H9 (cell line): ENCODE measurements around the gene UBE2Q1. TPM values are rescaled to one million over a fixed set of nuclear protein-coding genes. Genes with fewer than 3 reads are reported as not detected.

Experiments used
- DNase-seq: peaks from one replicate; pipeline ENCODE4 v3.0.0-alpha.2; 2017
- H2AFZ ChIP-seq: one replicate; pipeline ENCODE4 v1.6.1; 2013; ENCODE audit warnings: mild to moderate bottlenecking, low read length, control low read depth, moderate library complexity
- H2AK5ac ChIP-seq: 2 replicates; pipeline ENCODE4 v1.6.1; 2013; ENCODE audit warnings: low read length, control low read depth, mixed read lengths; ENCODE audit not compliant: insufficient read length
- H2BK120ac ChIP-seq: one replicate; pipeline ENCODE4 v1.6.1; 2013; ENCODE audit warnings: low read depth, mild to moderate bottlenecking, low read length, control low read depth, inconsistent platforms; ENCODE audit not compliant: poor library complexity, severe bottlenecking
- H2BK12ac ChIP-seq: 2 replicates; pipeline ENCODE4 v1.6.1; 2013; ENCODE audit warnings: low read length, control low read depth, mixed read lengths, low read depth; ENCODE audit not compliant: insufficient read length
- H2BK15ac ChIP-seq: 2 replicates; pipeline ENCODE4 v1.6.1; 2013; ENCODE audit warnings: low read depth, low read length, control low read depth
- H2BK20ac ChIP-seq: one replicate; pipeline ENCODE4 v1.6.1; 2013; ENCODE audit warnings: low read depth, mild to moderate bottlenecking, low read length, control low read depth, inconsistent platforms; ENCODE audit not compliant: poor library complexity, severe bottlenecking
- H2BK5ac ChIP-seq: 2 replicates; pipeline ENCODE4 v1.6.1; 2013; ENCODE audit warnings: low read length, control low read depth, mixed read lengths; ENCODE audit not compliant: insufficient read length
- H3K14ac ChIP-seq: 2 replicates; pipeline ENCODE4 v1.6.1; 2013; ENCODE audit warnings: low read length, control low read depth; ENCODE audit not compliant: insufficient read depth
- H3K18ac ChIP-seq: 2 replicates; pipeline ENCODE4 v1.6.1; 2013; ENCODE audit warnings: low read depth, mild to moderate bottlenecking, mixed read lengths, low read length, control low read depth; ENCODE audit not compliant: insufficient read length
- H3K23ac ChIP-seq: 2 replicates; pipeline ENCODE4 v1.6.1; 2013; ENCODE audit warnings: low read length, control low read depth, mixed read lengths, low read depth; ENCODE audit not compliant: insufficient read length
- H3K23me2 ChIP-seq: 2 replicates; pipeline ENCODE4 v1.6.1; 2013; ENCODE audit warnings: low read depth, mild to moderate bottlenecking, mixed read lengths, low read length, control low read depth; ENCODE audit not compliant: insufficient read length, poor library complexity, severe bottlenecking
- H3K27ac ChIP-seq: 2 replicates; pipeline ENCODE4 v1.5.1; 2013; ENCODE audit warnings: low read length, control low read depth, mixed read lengths, low read depth; ENCODE audit not compliant: insufficient read length
- H3K27me3 ChIP-seq: 2 replicates; pipeline ENCODE4 v1.6.1; 2013; ENCODE audit warnings: low read length, control low read depth, inconsistent platforms; ENCODE audit not compliant: insufficient read depth
- H3K4ac ChIP-seq: 2 replicates; pipeline ENCODE4 v1.6.1; 2013; ENCODE audit warnings: low read depth, mild to moderate bottlenecking, control low read depth, inconsistent platforms, low read length, moderate library complexity
- H3K4me1 ChIP-seq: 2 replicates; pipeline ENCODE4 v1.6.1; 2013; ENCODE audit warnings: low read length, control low read depth, inconsistent platforms; ENCODE audit not compliant: insufficient read depth
- H3K4me2 ChIP-seq: 2 replicates; pipeline ENCODE4 v1.6.1; 2013; ENCODE audit warnings: low read length, control low read depth, mixed read lengths; ENCODE audit not compliant: insufficient read length, insufficient read depth
- H3K56ac ChIP-seq: 2 replicates; pipeline ENCODE4 v1.6.1; 2013; ENCODE audit warnings: low read depth, mild to moderate bottlenecking, mixed read lengths, low read length, control low read depth; ENCODE audit not compliant: insufficient read length
- H3K79me1 ChIP-seq: 2 replicates; pipeline ENCODE4 v1.6.1; 2013; ENCODE audit warnings: low read depth, mild to moderate bottlenecking, moderate library complexity, low read length, control low read depth, inconsistent platforms; ENCODE audit not compliant: insufficient read depth, poor library complexity, severe bottlenecking
- H3K79me2 ChIP-seq: 2 replicates; pipeline ENCODE4 v1.6.1; 2013; ENCODE audit warnings: low read length, control low read depth, inconsistent platforms; ENCODE audit not compliant: insufficient read depth
- H3K9ac ChIP-seq: 2 replicates; pipeline ENCODE4 v1.6.1; 2013; ENCODE audit warnings: low read length, control low read depth, mixed read lengths; ENCODE audit not compliant: insufficient read length; ENCODE audit errors: extremely low read depth
- H3K9me3 ChIP-seq: one replicate; pipeline ENCODE4 v1.6.1; 2013; ENCODE audit warnings: low read depth, low read length, inconsistent platforms; ENCODE audit not compliant: control insufficient read depth
- H3T11ph ChIP-seq: one replicate; pipeline ENCODE4 v1.6.1; 2013; ENCODE audit warnings: mild to moderate bottlenecking, low read length, control low read depth, inconsistent platforms
- H4K20me1 ChIP-seq: one replicate; pipeline ENCODE4 v1.6.1; 2013; ENCODE audit not compliant: control insufficient read depth, insufficient read length, insufficient read depth
- H4K5ac ChIP-seq: 2 replicates; pipeline ENCODE4 v1.6.1; 2013; ENCODE audit warnings: low read depth, mild to moderate bottlenecking, mixed read lengths, low read length, control low read depth; ENCODE audit not compliant: insufficient read length
- H4K8ac ChIP-seq: replicated peaks from 2 replicates; pipeline ENCODE4 v1.6.1; 2013; ENCODE audit warnings: low read length, control low read depth, mixed read lengths, low read depth; ENCODE audit not compliant: insufficient read length
- H4K91ac ChIP-seq: 2 replicates; pipeline ENCODE4 v1.6.1; 2013; ENCODE audit warnings: low read depth, mild to moderate bottlenecking, moderate library complexity, mixed read lengths, low read length, control low read depth; ENCODE audit not compliant: insufficient read length
- H3K27ac Mint-ChIP-seq, 3 experiments: 2 replicates in 2 of 3; 3 replicates in 1 of 3; pipeline ENCODE4 v1.8.0; 2020 to 2021; ENCODE audit warnings: mixed read lengths in 3 of 3, mild to moderate bottlenecking in 1 of 3, moderate library complexity in 1 of 3
- H3K27me3 Mint-ChIP-seq: 2 replicates; pipeline ENCODE4 v1.8.0; 2021; ENCODE audit warnings: low read depth, mild to moderate bottlenecking, moderate library complexity, mixed read lengths
- H3K36me3 Mint-ChIP-seq, 3 experiments: 2 replicates in 2 of 3; 3 replicates in 1 of 3; pipeline ENCODE4 v1.8.0; 2020 to 2021; ENCODE audit warnings: low read depth in 3 of 3, mixed read lengths in 3 of 3; ENCODE audit not compliant: insufficient read depth in 1 of 3
- H3K4me1 Mint-ChIP-seq, 2 experiments: 2 replicates each; pipeline ENCODE4 v1.8.0; 2020; ENCODE audit warnings: mixed read lengths in 2 of 2
- H3K4me3 Mint-ChIP-seq, 2 experiments: 2 replicates in 1 of 2; 3 replicates in 1 of 2; pipeline ENCODE4 v1.8.0; 2020 to 2021; ENCODE audit warnings: mild to moderate bottlenecking in 2 of 2, mixed read lengths in 2 of 2, moderate library complexity in 1 of 2
- H3K9me3 Mint-ChIP-seq, 2 experiments: 2 replicates in 1 of 2; 3 replicates in 1 of 2; pipeline ENCODE4 v1.8.0; 2020; ENCODE audit warnings: mild to moderate bottlenecking in 2 of 2, mixed read lengths in 2 of 2, moderate library complexity in 1 of 2
- CTCF ChIP-seq: fragments of 200-600 bp; sonication (generic); conservative IDR thresholded peaks from 3 replicates; pipeline ENCODE4 v1.8.0; 2021; ENCODE audit warnings: antibody characterized with exemption, mild to moderate bottlenecking
- WGBS: extraction: QIAGEN DNeasy Blood & Tissue Kit; methylation state at CpG from one replicate; pipeline ENCODE4 v1.1.7; 2013; ENCODE audit warnings: missing lambda C conversion rate, low lambda C conversion rate, mixed read lengths; ENCODE audit not compliant: insufficient read length; ENCODE audit errors: extremely low coverage; 5-methylcytosine and 5-hydroxymethylcytosine counted together
- total RNA-seq: library from RNA; stranded (reverse); gene quantifications from 2 replicates; pipeline ENCODE4 v1.2.1, GENCODE V29; 2021

The UBE2Q1 gene
- total RNA-seq, 1 experiment from 2014 or later: 108 TPM

- Histone ChIP-seq H2AFZ (no peak overlapping the region), H2BK120ac (no peak overlapping the region), H4K91ac (no peak overlapping the region), H3K4ac (no peak overlapping the region), H4K8ac (no peak overlapping the region), H3K9me3 (no peaks in the 10 kb centered on the region), H3K27ac (no peak overlapping the region), H3K9ac (peak overlapping the region; percentile 85), H3K23me2 (peaks cover 11% of the 10 kb centered on the region), H2BK5ac (no peak overlapping the region), H3K79me1 (peaks cover 5% of the 10 kb centered on the region), H2BK20ac (no peak overlapping the region), H3K56ac (no peak overlapping the region), H3K4me1 (no peaks in the 10 kb centered on the region; the same call in 1 of the 2 replicates), H2BK15ac (no peak overlapping the region), H2BK12ac (no peak overlapping the region), H3K14ac (no peak overlapping the region), H2AK5ac (no peak overlapping the region), H3K23ac (no peak overlapping the region), H3K79me2 (peaks cover 9% of the 10 kb centered on the region; the same call in 1 of the 2 replicates), H3T11ph (no peak overlapping the region), H3K18ac (no peak overlapping the region), H3K4me2 (peak overlapping the region; percentile 97), H4K20me1 (no peaks in the 10 kb centered on the region), H4K5ac (no peak overlapping the region), H3K27me3 (no peaks in the 10 kb centered on the region)
- H3K4me3 Mint-ChIP-seq: peak overlapping the region; percentile 88 to 97
- H3K36me3 Mint-ChIP-seq: peaks cover 22 to 45% (median 41%) of the 10 kb centered on the region in 3 experiments; a peak in 6 of 7 replicates
- TF ChIP-seq CTCF: no peak
- peaks cover 24 to 26% of the 10 kb centered on the region in 2 experiments for H3K4me1 Mint-ChIP-seq
- H3K27ac Mint-ChIP-seq: peak overlapping the region; percentile 77 to 95 (median 94)
- no peaks in the 10 kb centered on the region for H3K27me3 Mint-ChIP-seq
- WGBS: no CpG with 5 or more reads among the region's 7 CpGs
- no peak for DNase-seq
- H3K9me3 Mint-ChIP-seq: peaks cover 0 to 4% of the 10 kb centered on the region in 2 experiments; a peak in 1 of 5 replicates
Measured at GRCh38 chr1:154557248-154557938, 1.1 kb downstream of the UBE2Q1 start.
